Midbrain (tissue), 1 donor: Measurements from ENCODE around the gene DNLZ.

Source experiments
- DNase-seq: peaks from one replicate; lab custom pipeline; 2025; lab: John Stamatoyannopoulos, UW

Gene DNLZ

GRCh38 chr9:136395345-136396218 lies 32.0 kb upstream of the DNLZ start:
- DNase-seq, result no peak

GRCh38 chr9:136395020-136395340 lies 31.4 kb upstream of the DNLZ start:
- DNase-seq, result no peak

GRCh38 chr9:136394312-136395019 lies 30.9 kb upstream of the DNLZ start:
- DNase-seq, result no peak

- no peak for DNase-seq
Observed at GRCh38 chr9:136393531-136393930, 30.0 kb upstream of the DNLZ start.

GRCh38 chr9:136392538-136393449 lies 29.2 kb upstream of the DNLZ start:
- no peak for DNase-seq

GRCh38 chr9:136391737-136392537 lies 28.4 kb upstream of the DNLZ start:
- no peak for DNase-seq

GRCh38 chr9:136389396-136389795 lies 25.9 kb upstream of the DNLZ start:
- no peak for DNase-seq

- no peak for DNase-seq
Observed at GRCh38 chr9:136387217-136387616, 23.7 kb upstream of the DNLZ start.

GRCh38 chr9:136386018-136386417 lies 22.5 kb upstream of the DNLZ start:
- DNase-seq, result no peak

- DNase-seq, result no peak
Observed at GRCh38 chr9:136385015-136385414, 21.5 kb upstream of the DNLZ start.

GRCh38 chr9:136383436-136383835 lies 19.9 kb upstream of the DNLZ start:
- DNase-seq, result no peak

GRCh38 chr9:136381966-136382513 lies 18.5 kb upstream of the DNLZ start:
- DNase-seq, result no peak

GRCh38 chr9:136381311-136381710 lies 17.8 kb upstream of the DNLZ start:
- peak; percentile 23 for DNase-seq

- DNase-seq, result no peak
Observed at GRCh38 chr9:136380381-136380780, 16.8 kb upstream of the DNLZ start.

GRCh38 chr9:136379891-136380290 lies 16.3 kb upstream of the DNLZ start:
- DNase-seq, result no peak

GRCh38 chr9:136379401-136379800 lies 15.9 kb upstream of the DNLZ start:
- no peak for DNase-seq

GRCh38 chr9:136379003-136379287 lies 15.4 kb upstream of the DNLZ start:
- no peak for DNase-seq

- no peak for DNase-seq
Observed at GRCh38 chr9:136378170-136379002, 14.8 kb upstream of the DNLZ start.

- DNase-seq, result no peak
Observed at GRCh38 chr9:136377341-136378169, 14.0 kb upstream of the DNLZ start.

- no peak for DNase-seq
Observed at GRCh38 chr9:136376457-136376856, 12.9 kb upstream of the DNLZ start.
